IPS-18a (cell line): ENCODE measurements around the gene SMYD3.

Experiments used
- H3K27ac ChIP-seq: one replicate; pipeline ENCODE4 v1.5.1; 2013; ENCODE audit warnings: low read length
- H3K27me3 ChIP-seq: one replicate; pipeline ENCODE4 v1.6.1; 2013; ENCODE audit warnings: mild to moderate bottlenecking, low read length; ENCODE audit not compliant: control insufficient read depth, insufficient read depth
- H3K36me3 ChIP-seq: one replicate; pipeline ENCODE4 v1.6.1; 2013; ENCODE audit warnings: low read depth, low read length; ENCODE audit not compliant: control insufficient read depth
- H3K4me1 ChIP-seq: one replicate; pipeline ENCODE4 v1.6.1; 2013; ENCODE audit warnings: low read depth, low read length; ENCODE audit not compliant: control insufficient read depth
- H3K4me3 ChIP-seq: one replicate; pipeline ENCODE4 v1.5.1; 2013; ENCODE audit warnings: low read length
- H3K9ac ChIP-seq: one replicate; pipeline ENCODE4 v1.6.1; 2013; ENCODE audit warnings: mild to moderate bottlenecking, low read length, moderate library complexity
- H3K9me3 ChIP-seq: one replicate; pipeline ENCODE4 v1.6.1; 2013; ENCODE audit warnings: low read depth, low read length; ENCODE audit not compliant: control insufficient read depth

The SMYD3 gene

GRCh38 chr1:245704341-245704740, 802.7 kb downstream of the SMYD3 start:
- Histone ChIP-seq H3K4me3 (no peak overlapping the region), H3K36me3 (no peaks in the 10 kb centered on the region), H3K27me3 (no peaks in the 10 kb centered on the region), H3K27ac (no peak overlapping the region), H3K9ac (no peak overlapping the region), H3K9me3 (no peaks in the 10 kb centered on the region), H3K4me1 (peaks cover 4% of the 10 kb centered on the region)

GRCh38 chr1:245702346-245702745, 804.7 kb downstream of the SMYD3 start:
- no peaks in the 10 kb centered on the region for H3K36me3 ChIP-seq
- no peak overlapping the region for H3K4me3 ChIP-seq
- no peaks in the 10 kb centered on the region for H3K9me3 ChIP-seq
- no peak overlapping the region for H3K27ac ChIP-seq
- no peak overlapping the region for H3K9ac ChIP-seq
- H3K27me3 ChIP-seq = no peaks in the 10 kb centered on the region
- peaks cover 4% of the 10 kb centered on the region for H3K4me1 ChIP-seq

DNA sequence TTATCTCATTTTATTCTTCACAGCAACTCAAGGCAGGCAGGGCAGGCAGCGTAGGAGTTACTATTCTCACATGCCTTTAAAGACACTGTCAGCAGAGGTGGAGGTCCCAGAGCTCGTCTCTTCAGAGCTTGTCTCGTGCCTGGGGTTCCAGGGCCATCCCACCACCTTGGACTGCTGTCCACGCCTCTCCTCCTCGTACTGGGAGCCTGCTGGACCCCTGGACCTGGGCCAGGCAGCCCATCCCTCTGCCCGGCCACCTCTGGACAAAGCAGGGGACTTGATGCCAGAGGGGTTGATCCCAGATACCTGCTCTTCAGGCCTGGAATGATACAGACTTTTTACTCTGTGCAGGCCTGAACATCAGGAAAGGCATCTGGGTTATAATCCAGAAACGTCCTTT, 805.4 kb downstream of the SMYD3 start:
- H3K27ac ChIP-seq = no peak overlapping the region
- no peaks in the 10 kb centered on the region for H3K36me3 ChIP-seq
- no peaks in the 10 kb centered on the region for H3K27me3 ChIP-seq

GRCh38 chr1:245700631-245701030, 806.4 kb downstream of the SMYD3 start:
- Histone ChIP-seq H3K9ac (no peak overlapping the region), H3K27ac (no peak overlapping the region)

More for the DNA sequence above, 805.4 kb downstream of the SMYD3 start:
- Histone ChIP-seq H3K4me1 (peaks cover 4% of the 10 kb centered on the region), H3K9me3 (no peaks in the 10 kb centered on the region), H3K4me3 (no peak overlapping the region), H3K9ac (no peak overlapping the region)

More at GRCh38 chr1:245700631-245701030, 806.4 kb downstream of the SMYD3 start:
- no peaks in the 10 kb centered on the region for H3K36me3 ChIP-seq
- H3K9me3 ChIP-seq = no peaks in the 10 kb centered on the region
- no peak overlapping the region for H3K4me3 ChIP-seq
- no peaks in the 10 kb centered on the region for H3K27me3 ChIP-seq
- H3K4me1 ChIP-seq = peaks cover under 1% of the 10 kb centered on the region
